HG03159 (cell line): Measurements from ENCODE around the gene ATP1B1.
"Not testable (repeated sequence)": the region's sequence is repeated elsewhere in the genome, so short reads cannot be mapped to it uniquely, and the experiment has no call there.

Source experiments
- ATAC-seq: cut with Tn5 transposase; IDR thresholded peaks from one replicate; pipeline ENCODE4 v1.9.1; 2021; ENCODE audit warnings: mild to moderate bottlenecking, moderate library complexity; ENCODE audit not compliant: unreplicated experiment

Gene ATP1B1

DNA sequence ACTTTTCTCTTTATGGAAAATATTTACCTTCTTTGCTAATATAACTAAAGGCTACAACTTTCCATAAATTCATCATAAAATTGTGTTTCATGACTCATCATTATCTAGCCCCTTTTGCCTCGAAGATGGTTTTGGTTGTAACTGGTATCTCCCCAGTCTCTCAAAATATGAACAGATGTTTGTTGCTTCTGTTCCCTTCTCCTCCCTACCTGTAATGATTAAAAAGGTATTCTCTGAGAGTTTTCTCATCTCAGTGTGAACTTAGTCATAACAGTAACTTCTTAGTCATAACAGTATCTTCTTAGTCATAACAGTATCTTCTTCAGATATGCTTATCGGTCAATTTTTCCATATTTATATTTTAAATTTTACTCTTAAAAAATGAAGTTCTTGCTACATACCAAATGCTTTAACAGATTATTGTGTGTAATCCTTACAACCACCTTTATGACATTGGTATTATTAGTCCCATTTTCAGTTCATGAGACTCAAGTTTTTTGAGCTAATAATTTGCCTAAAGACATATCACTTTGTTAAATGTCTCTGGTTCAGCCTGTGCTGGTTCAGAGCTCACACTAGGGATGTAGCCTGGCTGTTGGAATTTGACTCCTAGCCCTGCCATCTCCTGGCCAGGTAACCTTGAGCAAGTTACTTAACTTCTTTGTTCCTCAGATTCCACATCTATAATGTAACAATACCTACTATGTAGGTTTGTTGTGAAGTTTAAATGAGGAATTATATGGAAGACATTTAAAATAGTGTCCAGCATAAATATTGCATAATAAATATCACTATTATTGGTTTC is 32.6 kb downstream of the ATP1B1 start:
- ATAC-seq = peak; percentile 90

DNA sequence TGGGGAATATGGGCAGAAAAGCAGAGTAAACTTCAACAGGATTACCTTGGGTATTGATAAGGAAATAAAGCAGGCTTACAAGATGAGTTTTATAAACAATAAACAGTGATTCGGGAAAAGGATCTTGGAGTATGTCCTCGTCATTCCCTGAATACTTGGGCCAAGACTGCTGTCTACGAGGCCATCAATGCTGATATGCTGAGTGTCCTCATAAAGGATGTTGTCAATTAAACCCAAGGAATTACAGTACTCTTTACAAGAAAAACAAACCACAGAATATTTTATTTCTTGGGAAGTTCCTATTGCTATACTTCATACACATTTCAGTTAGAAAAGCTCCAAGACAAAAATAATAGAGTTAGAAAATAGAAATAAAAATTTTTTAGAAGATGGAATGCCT is 34.9 kb downstream of the ATP1B1 start:
- no peak for ATAC-seq

DNA sequence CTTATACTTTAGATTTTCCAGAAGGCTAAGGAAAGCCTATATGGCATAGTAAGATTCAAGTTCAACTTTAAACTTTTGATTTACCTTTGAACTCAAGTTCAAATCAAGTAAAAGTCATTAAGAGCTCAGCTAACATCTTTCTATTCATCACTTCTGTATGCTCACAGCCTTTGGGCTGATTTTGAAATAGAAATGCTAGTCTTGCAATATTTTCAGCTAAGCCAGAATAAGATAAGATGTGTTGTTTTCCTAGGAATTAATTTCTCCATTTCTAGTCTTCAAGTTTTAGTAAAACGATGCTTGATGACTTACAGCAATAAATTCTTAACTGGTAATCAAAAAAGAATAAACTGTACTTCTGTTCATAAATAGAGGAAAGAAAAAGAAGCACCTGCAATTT is 35.6 kb downstream of the ATP1B1 start:
- no peak for ATAC-seq

DNA sequence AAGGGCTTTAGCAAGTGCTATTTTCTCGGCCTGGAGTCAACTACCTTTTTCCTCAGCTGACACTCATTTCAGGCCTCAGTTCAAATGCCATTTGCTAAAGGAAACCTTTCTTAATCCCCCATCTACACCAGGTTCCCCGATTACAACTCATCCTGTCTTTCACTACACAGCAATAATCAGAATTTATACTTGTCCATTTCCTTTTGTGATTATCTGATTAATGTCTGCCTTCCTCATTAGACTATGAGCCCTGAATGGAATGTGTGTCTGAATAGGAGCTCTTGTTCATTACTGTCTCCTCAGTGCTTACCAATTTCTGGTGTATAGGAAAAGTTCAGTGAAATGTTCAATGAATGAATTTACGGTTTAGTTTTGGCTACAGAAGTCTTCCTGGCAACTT is 36.9 kb downstream of the ATP1B1 start:
- ATAC-seq = no peak

DNA sequence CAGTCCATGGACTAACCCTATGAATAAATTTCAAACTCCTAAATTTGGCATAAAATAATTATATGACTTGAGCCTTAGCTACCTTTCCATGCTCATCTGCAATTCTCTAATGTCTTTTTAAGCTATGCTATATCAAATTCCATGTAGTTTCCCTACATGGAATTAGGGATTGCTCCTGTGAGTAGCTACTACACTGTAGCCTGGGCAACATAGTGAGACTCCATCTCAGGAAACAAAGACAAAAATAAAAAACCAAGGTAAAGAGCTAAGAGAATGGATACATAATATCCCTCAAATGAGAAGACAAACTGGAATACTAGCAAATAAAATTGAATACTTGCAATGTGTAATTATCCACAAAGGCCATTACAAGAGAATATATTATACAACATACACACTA is 37.5 kb downstream of the ATP1B1 start:
- ATAC-seq = no peak

DNA sequence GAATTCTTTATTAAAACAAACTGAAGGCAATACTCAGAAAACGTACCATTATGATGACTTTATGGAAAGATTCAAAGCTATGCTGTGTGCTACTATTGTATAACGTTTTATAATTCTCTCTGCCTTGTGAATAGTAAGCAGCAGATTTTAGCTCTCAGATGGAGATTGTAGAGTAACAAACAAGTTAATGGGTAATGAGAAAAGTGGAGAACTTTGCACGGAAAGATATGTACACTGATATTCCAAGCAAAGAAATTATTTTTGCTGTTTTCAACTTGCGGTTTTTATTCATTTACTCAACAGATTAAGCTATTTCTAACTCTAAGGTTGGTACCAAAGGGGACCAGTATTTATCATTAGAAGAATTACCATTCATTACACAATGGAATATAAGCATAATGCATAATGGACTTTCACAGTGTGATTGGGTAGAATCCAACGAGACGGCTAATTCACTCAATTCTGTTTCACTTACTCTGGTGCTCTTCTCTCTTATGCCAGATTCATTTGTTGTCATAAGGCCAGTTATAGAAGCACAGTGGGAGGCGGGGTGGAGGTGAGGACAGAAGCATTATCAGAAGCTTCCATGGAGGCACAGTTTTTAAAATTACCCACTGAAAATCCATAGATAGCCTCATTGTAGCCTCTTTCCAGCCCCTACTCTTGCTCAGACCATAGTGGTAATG is 38.6 kb downstream of the ATP1B1 start:
- ATAC-seq = no peak

DNA sequence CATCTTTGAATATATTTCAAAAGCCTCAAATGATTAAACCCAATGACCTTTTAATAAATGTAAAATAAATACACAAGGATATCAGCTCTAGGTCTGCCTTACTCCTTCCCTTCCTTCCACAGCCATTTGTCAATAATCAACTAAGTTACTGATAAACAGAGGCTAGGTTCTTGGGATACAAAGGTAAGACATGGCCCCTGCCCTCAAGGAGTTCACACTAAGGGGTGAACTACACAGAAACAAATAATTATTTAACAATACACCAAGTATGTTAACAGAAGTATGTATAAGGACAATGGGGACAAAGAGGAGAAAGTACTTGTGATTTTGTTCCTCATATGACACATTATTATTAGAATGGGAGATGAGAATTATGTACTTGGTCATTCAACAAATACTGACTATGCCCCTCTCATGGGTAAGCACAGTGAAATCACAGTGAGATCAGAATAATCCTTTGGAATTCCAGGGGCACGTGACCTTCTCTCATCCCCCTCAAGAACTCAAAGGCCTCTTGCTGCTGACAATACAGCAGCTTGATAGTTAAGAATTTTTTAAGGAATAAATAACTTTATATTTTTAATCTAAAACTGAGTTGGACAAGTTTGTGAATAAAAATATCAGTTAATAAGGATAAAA is 40.2 kb downstream of the ATP1B1 start:
- no peak for ATAC-seq

DNA sequence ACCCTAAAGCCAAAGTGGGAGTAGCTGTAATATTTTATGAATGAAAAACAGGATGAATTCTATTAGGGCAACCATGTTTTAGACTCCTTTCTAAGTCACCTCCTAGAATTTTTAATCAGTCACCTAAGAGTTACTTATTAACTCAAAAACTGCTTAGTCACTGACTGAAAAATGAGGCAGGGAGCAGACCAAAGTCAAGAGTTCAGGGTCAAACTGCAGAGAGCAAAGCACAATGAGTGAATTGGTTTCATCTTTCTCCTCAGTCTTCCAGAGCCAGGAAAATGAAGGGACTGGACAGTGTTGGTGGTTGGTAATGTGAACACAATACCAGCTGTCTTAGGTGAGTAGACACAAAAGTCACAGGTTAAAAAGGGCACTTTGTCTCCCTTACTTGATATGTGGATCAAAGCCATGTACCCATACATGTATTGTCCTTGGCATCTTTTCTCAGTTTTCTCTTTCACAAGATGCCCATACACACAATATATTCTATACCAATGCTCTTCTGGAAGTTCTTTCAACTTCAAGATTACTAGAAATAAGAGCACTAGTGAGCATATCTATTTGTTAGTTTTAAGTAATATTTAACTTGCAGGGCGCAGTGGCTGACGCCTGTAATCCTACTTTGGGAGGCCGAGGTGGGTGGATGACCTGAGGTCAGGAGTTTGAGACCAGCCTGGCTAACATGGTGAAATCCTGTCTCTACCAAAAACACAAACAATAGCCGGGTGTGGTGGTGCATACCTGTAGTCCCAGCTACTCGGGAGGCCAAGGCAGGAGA is 42.2 kb downstream of the ATP1B1 start:
- ATAC-seq = peak; percentile 54

DNA sequence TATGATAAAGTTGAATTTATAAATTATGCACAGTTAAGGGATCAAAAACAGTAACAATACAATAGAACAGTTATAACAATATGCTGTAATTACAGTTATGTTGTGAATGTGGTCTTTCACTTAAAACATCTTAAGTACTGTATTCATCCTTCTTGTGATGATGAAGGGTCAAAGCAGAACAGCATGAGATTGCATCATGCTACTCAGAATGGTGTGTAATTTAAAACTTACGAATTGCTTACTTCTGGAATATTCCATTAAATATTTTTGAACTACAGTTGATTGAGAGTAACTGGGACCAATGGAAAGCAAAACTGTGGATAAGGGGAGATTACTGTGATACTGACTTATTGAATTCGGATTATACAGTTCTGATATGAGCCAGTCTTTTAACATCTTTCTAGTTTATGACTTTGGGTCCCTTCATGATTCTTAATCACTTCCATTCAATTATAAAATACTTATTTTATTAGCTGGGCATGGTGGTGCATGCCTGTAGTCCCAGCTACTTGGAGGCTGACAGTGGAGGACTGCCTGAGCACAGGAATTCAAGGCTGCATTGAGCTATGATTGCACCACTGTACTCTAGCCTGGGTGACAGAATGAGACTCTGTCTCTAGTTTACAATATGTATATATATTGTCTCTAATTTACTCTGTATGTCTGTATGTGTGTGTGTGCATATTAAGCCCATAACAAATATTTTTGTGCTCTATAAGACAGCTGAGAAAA is 43.2 kb downstream of the ATP1B1 start:
- no peak for ATAC-seq

DNA sequence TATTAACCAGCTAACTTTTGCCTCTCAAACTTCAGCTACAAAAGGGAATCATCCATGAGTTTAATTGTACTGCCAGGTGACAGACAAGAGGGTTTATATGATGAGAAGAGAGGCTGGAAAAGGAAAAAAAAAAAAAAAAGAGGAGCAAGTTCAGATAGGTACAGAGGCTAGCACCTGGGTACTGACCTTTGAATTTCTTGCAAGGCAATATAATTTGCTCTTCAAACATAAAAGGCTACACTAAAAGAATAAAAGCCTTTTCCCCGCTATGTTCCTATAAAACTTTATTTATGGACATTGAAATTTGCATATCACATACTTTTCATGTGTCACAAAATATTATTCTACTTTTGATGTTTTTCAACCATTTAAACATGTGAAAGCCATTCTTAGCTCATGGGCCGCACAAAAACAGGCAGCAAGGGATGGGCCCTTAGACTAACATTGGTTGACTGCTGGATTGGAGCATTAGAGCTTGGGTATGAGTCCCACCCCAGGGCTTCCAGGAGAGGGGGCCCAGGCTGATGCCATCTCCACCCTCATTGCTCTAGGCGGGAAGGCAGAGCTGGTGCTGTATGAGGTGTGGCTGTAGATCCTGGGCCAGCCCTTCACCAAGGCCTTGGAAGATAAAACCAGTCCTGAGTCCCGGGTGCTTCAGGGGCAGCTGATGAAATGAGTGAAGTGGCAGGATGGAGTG is 44.3 kb downstream of the ATP1B1 start:
- ATAC-seq = no peak

DNA sequence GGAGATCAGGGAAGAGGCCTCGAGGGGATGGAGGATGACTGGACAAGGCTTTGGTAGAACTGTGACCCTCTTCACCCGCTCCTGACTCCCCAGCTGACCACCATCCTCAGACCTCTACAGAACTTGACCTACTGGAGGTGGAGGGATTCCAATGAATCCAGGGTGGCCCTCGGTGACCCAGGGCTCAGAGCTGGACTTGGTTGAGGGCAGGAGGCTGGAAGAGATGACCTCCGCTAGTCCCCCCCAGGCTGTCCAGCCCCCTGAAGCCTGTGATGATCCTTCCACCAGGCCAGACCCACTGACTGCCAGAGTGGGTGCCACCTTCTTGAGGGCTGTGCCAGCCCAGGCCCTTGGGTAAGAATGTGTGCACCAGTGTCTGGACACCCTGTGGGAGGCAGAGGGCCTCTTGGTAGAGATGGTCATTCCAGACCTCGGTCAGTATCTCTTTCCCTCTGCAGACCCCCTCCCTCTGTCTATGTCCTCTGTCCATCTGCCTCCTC is 44.9 kb downstream of the ATP1B1 start:
- ATAC-seq = no peak

DNA sequence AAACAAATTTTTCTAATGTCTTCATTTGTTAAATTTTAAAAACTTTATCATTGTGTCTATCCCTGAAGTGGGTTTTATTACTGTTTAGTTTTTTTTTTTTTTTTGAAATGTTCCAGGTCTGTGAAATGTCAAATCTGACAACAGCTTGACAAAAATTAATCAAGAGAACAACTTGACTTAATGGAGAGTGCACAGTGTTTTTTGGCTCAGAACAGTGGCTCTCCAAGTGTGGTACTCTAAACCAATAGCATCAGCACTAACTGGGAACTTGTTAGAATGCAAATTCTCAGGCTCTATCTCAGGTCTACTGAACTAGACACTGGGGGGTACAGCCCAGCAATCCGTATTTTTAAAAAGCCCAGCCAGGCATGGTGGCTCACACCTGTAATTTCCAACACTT is 49.2 kb downstream of the ATP1B1 start:
- ATAC-seq = no peak

DNA sequence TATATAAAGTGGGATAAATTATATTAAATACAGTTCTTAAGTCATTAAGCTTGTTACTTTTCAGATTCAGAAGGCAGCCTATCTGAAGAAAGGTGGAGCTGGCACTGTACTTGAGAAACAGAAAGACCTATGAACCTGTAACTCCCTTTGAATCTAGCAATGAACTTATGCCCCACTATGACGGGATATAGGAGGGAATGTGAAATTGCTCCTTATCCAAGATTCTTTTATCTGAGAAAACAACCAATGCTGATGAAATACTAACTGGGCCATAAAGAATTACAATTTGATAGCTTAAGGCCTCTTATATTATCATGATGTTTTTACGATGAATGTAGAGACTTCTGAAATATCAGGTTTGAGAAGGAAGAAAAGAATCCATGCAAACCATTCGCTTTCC is 50.1 kb downstream of the ATP1B1 start:
- ATAC-seq = no peak

DNA sequence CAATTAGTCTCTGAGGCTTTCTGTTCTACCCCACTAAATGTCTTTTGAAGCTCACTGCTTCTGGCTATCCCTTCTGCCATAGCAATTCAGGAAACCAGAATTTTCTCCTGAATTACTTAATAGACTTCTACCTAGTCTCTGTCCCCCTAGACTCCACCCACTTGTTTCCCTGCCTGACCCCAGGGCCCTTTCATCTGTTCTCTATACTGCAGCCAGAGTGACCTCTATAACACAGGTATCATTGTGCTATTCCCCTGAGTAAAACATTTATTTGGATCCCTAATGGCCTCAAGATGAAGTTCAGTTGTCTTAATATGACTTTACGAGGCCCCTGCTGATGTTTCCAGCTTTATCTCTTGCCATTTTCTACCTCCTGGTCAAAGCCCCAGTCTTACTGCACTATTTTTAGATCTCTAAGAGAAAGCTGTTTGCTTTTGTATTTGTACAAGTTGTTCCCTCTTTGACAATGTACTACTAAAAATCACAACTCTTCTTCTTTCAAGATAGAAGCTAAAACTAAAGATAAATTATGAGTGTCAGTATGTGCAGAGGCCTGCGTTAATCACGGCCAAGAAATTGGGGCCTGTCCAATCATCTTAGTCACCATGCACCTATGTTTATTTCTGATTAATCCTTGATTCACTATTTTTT is 54.5 kb downstream of the ATP1B1 start:
- ATAC-seq = no peak

DNA sequence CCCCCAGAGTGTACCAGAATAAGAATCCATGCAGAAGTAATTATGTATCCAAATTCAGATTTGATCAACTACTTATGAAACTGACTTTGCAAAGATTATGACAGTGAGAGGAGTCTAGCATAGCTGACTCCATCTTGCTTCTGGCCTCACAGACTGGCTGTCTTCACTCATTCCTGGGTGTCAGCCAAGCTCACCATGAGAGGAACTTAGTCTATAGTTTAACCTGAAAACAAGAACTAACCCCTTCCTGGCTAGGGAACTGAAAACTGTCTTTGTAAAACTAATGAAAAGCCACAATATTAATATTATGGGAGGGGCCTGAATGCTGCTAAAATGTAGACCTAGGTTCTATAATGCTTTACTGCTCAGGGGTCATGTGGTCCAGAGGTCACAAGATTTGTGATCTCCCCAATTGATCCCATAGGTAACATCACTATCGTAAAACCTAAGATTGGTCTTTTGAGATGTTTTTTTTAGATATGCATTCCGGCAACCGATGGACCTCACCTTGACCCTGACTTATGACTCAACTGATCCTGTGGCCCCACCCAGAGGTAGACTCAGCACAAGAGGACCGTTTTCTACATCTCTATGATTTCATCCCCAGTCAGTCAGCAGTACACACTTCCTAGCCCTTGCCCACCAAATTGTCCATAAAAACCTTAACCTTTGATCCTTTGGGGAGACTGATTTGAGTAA is 55.2 kb downstream of the ATP1B1 start:
- peak; percentile 92 for ATAC-seq

DNA sequence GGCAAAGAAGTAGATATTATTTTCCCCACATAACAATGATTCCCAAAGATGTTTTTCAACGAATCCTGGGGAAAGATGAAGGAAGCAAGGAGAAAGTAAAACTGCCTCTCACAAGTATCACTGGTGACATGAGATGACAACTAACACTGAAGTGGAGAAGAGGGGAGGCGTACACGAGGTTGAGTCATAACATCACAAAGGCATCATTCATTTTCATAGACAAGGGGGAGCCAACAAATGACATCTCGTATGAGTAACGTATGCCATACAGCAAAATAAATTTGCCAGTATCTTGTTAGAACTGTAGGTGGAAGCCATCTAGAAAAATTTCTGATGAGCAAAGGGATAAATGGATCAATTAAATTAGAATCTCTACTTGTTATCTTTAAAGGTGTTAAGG is 56.6 kb downstream of the ATP1B1 start:
- no peak for ATAC-seq

DNA sequence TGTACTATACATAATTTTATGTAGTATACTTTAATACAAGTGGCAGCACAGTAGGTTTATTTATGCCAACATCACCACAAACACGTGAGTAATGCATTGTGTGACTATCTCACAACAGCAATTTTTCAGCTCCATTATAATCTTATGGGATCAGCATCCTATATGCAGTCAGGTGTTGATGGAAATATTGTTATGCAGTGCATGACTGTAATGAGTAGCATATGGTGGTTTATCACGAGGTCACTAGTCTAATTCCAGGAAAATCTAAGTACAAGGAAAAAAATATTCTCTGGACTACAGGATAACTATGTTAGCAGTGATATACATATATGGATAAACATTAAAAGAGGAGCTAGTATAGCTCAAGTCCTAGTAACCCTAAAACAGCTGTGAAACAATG is 69.0 kb downstream of the ATP1B1 start:
- no peak for ATAC-seq

DNA sequence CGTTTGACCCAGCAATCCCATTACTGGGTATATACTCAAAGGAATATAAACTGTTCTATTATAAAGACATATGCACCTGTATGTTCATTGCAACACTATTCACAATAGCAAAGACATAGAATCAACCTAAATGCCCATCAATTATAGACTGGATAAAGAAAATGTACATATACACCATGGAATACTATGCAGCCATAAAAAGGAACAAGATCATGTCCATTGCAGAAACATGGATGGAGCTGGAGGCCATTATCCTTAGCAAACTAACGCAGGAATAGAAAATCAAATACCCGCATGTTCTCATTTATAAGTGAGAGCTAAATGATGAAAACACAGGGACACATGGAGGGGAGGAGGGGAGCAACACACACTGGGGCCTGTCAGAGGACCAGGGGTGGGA is 72.9 kb downstream of the ATP1B1 start:
- ATAC-seq = not testable (repeated sequence)

DNA sequence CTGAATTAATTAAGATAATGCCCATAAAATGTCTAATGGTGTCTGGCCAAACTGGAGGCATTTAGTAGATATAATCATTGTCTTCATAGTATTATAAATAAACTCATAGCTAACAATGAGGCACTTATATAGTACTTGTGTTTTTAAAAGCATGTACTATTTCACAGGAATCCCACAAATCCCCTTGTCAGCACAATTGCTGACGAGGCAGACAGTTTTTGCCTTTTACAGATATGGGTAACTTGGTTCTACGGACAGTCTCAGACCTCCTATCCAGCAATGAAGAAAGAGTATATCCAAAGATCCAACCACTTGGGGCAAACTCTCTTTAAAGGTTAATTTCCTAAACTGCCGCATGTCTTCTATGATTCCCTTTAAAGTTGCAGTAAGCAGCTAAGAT is 73.7 kb downstream of the ATP1B1 start:
- ATAC-seq = no peak
